HG02870 (cell line): Measurements from ENCODE around the gene CFAP45.
"Not testable (repeated sequence)": the region's sequence is repeated elsewhere in the genome, so short reads cannot be mapped to it uniquely, and the experiment has no call there.

Experiments used
- ATAC-seq: cut with Tn5 transposase; IDR thresholded peaks from one replicate; pipeline ENCODE4 v1.9.1; 2021; ENCODE audit warnings: mild to moderate bottlenecking, moderate library complexity; ENCODE audit not compliant: unreplicated experiment

CFAP45 gene

DNA sequence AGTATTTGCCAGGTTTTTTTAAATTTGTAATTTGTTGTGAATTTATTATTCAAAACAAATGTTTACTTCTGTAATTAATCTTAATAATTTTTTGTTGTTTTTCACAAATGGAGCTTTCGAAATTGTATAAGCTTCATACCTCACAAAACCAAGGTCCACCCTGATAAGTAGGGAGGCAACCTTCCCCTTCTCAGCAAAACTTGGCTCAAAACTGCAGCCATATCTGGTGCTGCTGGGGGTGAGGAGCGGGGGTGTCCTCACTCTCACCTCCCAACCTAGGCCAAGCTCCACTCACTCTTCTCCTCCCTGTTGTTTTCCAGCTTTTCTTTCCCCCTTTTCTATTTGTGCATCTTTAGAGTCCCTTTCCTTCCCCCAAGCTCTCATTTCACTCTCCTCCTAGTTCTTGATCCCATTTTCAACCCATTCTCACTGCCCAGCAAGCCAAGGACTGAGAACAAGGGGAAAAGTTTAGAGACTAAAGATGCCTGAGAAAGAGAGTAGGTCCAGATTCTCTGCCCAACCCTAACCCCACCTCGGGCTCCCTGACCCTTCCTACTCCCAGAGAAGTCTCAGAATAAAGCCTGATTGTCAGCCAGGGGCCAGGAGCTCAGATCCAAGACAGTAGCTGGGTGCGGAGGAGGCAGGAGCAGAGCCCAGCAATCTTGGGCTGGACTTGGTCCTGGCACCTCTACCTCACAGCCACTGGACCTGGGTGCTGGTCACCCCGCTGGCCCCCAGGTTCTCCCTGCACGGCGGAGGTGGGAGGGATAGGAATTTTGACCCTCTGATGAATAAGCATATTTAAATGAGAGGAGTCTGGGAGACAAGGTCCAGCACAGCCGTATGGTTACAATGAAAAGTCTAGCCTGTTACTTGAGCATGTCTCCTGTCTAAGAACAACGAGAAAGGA lies 8.3 kb upstream of the CFAP45 start:
- no peak for ATAC-seq

DNA sequence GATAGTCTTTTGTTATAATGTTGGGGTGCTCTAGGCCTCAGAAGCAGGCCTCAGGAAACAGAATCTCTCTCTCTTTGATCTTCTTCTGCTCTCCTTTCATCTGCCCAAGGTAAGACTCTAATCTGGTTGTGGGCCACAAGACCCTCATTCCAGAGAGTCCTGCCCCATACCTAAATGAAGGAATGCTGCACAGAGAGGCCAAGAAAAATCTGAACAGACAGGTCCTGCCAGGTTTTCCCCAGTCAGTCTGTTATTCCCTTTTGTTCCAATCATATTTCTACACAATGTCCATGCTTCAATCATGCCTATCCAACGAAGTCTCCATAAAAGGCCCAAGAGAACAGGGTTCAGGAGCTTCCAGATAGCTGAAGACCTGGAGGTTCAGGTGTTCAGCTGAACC lies 7.0 kb upstream of the CFAP45 start:
- ATAC-seq: no peak

DNA sequence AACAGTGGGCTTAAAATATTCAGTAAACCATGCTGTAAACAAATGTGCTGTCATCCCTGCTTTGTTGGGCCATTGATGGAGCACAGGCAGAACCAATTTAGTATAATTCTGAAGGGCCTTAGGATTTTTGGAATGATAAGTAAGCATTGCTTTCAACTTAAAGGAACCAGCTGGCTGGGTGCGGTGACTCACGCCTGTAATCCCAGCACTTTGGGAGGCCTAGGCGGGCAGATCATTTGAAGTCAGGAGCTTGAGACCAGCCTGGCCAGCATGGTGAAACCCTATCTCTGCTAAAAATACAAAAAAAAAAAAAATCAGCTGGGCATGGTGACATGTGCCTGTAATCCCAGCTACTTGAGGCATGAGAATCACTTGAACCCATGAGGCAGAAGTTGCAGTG lies 4.1 kb upstream of the CFAP45 start:
- ATAC-seq: not testable (repeated sequence)

DNA sequence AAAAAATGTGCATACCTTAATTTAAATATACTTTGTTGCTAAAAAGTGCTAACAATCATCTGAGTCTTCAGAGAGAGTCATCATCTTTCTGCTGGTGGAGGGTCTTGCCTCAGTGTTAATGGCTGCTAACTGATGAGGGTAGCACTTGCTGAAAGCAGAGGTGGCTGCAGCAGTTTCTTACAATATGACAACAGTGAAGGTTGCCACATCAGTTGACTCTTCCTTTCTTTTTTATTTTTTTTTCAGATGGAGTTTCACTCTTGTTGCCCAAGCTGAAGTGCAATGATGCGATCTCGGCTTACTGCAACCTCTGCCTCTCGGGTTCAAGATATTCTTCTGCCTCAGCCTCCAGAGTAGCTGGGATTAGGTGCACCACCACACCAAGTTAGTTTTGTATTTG lies 2.6 kb upstream of the CFAP45 start:
- ATAC-seq: no peak

DNA sequence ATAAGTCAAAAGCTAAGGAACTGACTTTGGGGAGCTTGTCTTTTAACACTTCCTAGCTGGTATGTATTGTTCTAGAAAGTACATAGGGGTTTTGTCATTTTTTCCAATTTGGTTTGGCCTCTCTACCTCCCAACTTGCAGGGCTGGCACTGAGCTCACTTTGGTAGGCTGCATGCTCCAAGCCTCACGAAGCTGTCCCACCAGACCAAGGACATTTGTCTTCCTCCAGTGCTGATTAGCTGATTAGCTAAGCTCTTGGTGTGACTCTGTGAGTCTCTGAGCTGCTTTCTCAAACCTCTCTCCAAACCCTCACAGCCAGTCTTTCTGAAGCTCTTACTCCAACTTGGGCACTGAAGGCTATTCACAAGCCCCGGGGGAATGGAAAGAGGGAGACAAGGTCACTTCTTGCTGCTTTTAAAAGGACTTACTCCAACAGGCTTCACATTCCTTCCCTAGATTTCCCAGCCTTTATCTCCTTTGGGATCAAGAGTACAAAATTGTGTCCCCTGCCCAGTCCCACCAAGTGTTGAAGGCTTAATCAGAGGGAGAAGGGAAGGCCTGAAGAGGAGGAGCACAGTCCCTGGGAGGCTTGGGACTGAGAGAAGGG lies 893 bp upstream of the CFAP45 start:
- no peak for ATAC-seq

DNA sequence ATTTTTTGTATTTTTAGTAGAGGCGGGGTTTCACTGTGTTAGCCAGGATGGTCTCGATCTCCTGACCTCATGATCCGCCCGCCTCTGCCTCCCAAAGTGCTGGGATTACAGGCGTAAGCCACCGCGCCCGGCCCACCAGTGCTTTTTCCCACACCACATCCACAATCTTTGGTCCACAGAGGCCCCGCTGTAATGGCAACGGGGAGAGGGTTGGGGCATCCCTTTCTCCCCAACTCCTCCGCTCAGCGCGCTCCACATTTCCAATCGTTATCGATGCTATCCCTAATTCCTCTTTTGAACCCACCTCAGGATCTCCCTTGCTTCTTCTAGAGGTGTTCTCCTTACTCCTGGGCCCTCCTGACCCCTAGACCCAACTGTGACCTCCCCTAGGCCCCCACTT lies 331 bp downstream of the CFAP45 start:
- not testable (repeated sequence) for ATAC-seq

DNA sequence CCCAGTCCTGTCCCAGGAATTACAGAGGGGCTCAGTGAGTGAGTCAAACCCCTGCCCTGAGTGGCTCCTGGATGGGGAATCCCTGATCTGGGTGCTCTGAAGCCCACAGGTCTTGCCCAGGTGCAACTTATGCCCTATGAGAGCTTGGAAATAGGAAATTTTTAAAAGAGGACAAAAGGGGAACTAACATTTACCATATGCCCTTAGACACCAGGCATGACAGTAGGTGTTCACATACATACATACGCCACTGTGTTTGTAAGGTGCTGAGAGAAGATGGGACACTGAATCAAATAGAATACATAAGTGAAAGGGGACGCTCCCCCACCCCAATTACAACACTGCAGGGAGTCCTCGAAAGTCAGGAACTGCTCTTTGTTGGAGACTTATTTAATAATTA lies 1.4 kb downstream of the CFAP45 start:
- no peak for ATAC-seq

DNA sequence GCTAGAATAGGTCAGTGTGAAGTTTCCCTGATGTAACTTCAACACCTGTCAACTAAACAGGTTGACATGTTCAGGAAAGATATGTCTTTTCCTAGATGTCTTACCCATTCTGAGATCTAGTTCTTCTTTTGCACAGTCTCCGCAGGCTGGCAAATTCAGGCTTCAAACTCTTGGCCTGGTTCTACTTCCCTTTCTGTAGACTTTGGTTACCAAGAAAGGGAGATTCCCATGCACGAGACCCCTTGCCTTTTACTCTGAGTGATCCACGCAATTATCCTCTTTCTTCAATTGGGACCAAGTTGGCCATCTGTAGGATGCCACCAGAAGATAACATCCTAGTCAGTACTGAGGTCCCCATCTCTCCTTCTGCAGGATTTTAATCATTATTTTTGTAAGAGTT lies 2.0 kb downstream of the CFAP45 start:
- no peak for ATAC-seq

DNA sequence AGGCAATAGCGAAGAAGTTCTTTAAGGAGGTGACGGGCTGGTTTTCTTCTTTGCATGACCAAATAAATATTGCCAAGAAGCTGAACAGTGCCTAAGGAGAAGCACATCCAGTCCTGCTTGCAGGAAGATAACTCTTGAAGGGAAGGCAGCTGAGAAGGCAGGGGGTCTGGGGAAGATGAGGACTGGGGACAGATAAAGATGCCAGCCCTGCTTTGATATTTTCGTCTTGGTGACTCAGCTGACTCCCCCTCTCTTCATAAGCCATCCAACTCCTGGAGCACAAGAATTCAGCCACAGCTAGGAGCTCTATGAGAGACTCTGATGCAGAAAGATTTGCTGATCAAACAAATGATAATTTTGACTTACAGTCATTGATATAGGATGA lies 3.4 kb downstream of the CFAP45 start:
- no peak for ATAC-seq

DNA sequence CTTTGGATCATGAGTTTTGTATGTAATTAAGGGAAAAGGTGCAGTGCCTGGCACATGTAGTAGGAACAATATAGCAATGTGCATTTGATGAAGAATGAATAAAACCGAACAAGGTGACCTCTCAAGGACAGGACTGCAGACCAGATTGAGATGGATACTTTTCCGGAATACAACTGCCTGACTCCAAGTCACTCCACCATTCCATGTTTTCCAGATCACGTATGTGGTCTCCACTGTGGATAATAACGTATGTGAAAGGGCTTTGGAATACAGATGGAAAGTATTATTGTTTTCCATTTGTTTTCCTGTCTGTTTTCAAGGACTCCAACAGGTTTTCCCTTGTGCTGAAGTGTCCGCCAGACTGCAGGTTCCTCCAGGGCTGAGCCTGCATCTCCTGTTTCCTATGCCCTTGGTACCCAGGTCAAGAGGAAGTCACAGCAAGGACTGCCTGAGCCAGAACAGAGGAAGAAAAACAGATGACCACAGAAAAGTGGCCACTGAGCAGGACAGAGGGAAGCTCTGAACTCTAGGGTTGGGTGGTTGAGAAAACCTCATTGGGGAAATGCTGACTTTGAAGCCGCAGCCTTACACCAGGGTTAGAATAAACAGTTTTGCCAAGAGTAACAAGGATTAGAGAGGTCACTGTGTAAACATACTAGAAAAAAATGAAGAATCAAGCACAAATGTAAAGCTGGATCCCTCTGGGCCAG lies 4.0 kb downstream of the CFAP45 start:
- no peak for ATAC-seq

DNA sequence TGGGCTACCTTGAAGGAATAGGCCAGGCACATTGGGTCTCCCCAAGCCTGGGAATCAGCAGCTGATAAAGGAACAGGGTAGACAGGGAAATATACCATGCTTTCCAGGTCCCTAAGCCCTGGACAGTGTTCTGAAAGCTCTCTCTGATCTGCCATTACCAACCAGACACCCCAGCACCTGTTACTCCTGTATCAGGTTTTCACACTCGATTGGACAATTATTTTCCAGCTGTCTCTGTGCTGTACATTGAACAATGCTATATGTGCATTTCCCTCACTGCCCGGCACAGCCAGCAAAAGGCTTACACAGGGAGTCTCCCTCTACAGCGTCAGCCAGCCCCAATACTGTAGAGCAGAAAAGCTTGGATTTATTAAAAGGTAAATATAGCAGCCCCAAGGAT lies 4.7 kb downstream of the CFAP45 start:
- no peak for ATAC-seq

DNA sequence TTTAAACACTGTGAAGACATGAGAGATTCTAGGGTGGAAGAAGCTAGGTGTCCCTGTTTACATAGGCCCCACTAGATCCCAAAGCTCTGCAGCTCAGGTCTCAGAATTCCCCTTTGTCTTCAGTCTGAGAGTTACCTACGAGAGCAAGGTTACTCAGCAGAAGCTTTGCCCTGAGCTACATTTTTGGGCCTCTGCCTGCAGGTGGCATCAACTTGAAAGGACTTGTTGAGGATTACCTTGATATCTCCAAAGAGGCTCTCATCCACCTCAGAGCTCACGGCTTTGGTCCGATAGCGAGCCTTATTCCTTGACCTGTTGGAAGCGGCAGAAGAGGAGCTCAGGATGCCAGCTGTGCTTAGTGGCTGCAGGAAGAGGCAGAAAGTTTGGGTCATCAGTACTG lies 7.0 kb downstream of the CFAP45 start:
- no peak for ATAC-seq

DNA sequence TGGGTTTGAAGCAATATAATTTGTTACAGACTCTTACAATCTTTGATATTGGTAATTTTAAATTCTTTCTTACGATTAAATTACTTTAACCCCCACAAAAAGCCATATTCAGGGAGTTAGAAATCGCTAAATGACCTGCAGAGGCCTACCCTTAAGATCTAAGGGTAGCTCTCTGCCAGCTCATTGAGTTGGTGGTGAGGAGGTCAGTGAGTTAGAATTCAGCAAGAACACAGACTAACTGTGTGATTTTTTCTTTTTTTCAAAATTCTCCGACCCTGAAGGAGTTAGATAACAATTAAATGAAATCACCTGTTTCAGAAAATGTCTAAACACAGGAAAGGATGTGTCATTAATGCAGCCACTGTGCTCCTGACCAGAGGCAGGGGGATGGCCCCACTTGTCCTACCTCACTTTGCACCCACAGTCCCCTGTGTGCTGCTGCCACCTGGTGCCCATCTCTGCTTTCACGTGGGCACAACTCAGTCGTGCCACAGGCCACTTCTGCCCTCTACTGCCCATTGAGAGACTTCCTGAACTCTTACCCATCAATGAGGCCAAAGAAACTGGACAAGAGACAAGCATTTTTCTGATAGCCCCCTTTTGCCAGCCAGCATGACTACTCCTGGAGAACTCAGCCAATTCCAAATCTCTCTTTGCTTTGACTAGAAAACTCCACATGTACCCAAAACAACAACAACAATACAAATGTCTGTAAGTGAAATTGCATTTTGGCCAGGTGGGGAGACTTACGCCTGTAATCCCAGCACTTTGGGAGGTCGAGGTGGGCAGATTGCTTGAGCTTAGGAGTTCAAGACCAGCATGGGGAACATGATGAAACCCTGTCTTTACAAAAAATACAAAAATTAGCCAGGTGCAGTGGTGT lies 8.4 kb downstream of the CFAP45 start:
- no peak for ATAC-seq

DNA sequence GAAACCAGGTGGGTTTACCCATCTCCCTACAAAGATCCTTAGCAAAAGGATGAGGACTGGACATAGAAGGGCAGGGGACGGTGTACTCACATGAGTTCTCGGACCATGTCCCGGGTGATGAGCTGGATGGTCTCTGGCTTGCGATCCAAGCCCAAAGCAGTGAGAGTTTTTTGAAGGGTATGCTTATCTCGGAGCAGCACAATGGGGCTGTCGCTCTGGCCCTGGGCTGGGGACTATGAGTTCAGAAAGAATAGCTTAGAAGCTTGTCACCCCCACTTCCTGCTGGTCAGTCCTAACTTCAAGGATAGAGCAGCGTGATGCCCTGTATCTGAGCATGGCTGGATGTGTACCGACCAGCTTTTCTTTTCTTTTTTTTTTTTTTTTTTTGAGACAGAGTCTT lies 9.6 kb downstream of the CFAP45 start:
- ATAC-seq: no peak

DNA sequence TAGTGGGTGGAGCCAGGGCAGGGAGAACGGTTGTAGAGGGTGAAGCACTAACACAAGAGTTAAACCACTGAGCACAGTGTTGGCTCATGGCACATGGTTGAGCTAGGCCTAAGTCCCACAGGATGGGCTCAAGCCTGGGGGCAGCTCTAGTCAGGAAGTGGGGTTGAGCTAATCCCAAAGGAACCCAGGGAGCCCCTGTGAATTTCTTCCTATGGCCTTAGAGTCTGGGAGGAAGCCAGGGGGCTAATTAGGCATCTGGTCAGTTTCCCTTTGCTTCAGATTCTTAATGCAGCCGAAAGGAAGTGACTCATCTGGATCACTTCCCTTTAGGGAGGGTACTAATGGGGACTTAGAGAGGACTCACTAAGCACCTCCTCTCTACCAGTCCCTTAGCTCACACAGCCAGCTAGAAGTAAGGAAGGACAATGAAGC lies 10.1 kb downstream of the CFAP45 start:
- ATAC-seq: peak; percentile 96

DNA sequence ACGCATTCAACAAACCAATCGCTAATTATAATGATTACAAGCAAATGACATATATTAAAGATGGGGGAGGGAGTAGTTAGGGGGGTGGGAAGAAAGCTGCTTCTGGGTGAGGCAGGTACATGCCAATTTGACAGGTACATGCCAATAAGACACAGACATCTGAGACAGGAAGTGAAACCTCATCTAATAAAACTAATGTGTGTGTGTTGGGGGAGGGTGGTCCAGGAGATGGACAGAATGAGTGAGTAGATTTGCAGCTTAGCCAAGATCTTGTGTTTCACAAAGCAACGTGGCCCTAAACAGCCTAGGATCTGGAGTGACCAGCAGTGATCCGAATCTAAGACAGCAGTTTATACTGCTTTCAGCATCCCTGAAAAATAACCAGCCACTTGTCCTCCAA lies 10.8 kb downstream of the CFAP45 start:
- no peak for ATAC-seq

DNA sequence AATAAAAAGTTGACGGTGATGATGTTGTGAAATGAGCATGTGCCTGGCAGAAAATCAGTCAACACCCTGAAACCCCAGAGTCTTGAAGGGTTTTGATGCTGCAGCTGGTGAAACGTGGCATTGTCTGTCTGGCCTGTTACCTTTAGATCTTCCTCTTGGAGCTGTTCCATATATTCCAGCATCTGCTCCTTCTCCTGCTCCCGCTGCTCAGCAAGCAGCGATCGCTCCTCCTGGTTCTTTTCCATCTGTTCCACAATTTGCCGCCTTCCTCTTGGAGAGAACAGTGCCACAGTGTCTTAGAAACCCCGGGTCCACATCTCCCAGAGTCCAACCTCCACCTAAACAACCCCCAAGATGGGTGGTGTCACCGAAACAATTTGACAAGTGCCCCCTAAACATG lies 15.7 kb downstream of the CFAP45 start:
- no peak for ATAC-seq

DNA sequence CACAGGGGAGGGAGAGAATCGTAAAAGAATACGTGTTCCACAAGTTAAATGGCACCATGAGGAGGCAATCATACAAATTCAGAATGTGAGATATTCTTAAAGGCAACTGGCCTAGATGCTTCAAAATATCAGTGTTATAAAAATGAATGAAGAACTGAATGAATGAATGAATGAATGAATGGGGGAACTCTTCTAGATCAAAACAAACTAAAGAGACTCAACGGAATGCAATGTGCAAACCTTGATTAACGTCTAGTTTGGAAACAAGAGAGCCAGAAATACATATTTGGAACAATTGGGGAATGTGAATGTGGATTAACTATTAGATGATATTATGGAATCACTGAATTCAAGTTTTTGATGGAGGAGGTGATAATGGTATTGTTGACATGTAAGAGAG lies 16.8 kb downstream of the CFAP45 start:
- no peak for ATAC-seq

DNA sequence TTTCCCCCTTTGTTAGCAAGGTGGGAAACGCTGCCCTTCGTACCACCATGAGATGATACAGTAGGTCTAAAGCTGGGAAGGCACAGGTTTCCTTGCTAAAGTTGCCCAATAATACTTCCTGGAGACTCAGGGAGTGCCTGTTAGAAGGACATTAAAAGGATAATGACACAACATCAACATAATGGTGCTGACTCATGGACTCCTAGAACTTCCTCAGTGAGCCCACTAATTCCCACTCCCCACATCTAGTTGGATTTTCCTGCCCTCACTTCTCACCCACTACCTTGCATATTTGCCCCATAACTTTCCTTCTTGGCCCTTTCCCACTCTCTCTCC lies 17.5 kb downstream of the CFAP45 start:
- ATAC-seq: no peak

DNA sequence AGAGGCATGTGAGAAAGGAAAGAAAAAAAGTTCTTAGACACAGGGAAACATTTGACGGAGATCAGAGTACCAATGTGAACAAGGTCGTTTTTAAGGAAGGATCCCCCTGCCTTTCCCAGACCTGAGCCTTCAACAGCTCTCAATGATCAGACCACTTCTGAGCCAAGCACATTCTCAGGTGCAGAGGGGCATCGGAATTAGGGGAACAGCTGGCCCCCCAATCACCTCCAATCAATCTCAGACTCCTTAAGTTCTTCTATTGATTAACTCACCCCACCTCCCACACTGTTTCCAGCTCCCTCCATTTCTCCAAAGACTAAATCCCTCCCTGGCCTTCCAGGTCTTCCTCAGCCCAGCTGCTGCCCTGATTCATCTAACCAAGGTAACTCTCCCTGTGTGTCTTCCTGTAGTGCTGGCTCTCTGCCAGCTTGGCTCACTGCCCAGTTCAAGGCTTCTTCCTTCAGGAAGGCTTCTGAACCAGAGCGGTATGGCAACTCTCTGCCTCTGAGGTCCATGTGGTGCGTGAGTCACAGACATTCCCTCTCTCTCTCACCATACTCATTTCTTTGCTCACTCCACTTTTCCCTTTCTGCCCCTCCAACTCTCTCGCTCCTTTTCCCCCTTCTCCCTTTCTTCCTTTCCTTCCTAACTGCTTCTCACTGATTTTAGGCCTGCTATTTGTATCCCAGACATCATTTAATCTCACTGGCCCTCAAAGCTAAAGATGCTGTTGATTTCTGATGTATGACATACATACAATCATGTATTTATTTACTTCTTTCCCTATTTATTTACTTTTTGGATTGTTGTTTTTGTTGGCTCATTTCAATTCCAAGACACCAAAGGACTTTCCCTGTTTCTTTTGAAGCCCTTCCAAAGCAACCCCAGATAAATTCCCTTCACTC lies 18.1 kb downstream of the CFAP45 start:
- ATAC-seq: no peak
